Body of pancreas (tissue), 4 donors: ENCODE results near the gene ERC2.

Source experiments
- CTCF ChIP-seq, 7 experiments: fragments of 450-650 bp in 4 of 7; fragments of 200-600 bp in 3 of 7; sonication (generic) in 3 of 7; IDR thresholded peaks; one replicate each; pipeline ENCODE4 v1.5.1; 2016 to 2019; ENCODE audit warnings: antibody characterized with exemption in 7 of 7
- POLR2A ChIP-seq, 3 donors: fragments of 450-650 bp; IDR thresholded peaks; one replicate each; pipeline ENCODE4 v1.6.1; 2016; ENCODE audit warnings: antibody characterized with exemption in 3 of 3, mild to moderate bottlenecking in 2 of 3

GRCh38 chr3:56260262-56260661 lies 208.0 kb downstream of the ERC2 start:
- TF ChIP-seq POLR2A (IDR thresholded peaks at IDR 0.05), result no peak
- no peak for TF ChIP-seq CTCF (IDR thresholded peaks at IDR 0.05)
